HG02759 (cell line): Measurements from ENCODE around the gene TNFRSF13B.
"Not testable (repeated sequence)": the region's sequence is repeated elsewhere in the genome, so short reads cannot be mapped to it uniquely, and the experiment has no call there.

Experiments
- ATAC-seq: cut with Tn5 transposase; IDR thresholded peaks from one replicate; pipeline ENCODE4 v1.9.1; 2021; ENCODE audit warnings: mild to moderate bottlenecking, moderate library complexity; ENCODE audit not compliant: unreplicated experiment

TNFRSF13B gene

GRCh38 chr17:16971458-16972338 is at the start of gene TNFRSF13B:
Gene TNFRSF13B, minus strand, starts transcription at chr17:16972118. Its CDS starts 43 bp downstream, at chr17:16972075.
- peak; percentile 37 for ATAC-seq

DNA sequence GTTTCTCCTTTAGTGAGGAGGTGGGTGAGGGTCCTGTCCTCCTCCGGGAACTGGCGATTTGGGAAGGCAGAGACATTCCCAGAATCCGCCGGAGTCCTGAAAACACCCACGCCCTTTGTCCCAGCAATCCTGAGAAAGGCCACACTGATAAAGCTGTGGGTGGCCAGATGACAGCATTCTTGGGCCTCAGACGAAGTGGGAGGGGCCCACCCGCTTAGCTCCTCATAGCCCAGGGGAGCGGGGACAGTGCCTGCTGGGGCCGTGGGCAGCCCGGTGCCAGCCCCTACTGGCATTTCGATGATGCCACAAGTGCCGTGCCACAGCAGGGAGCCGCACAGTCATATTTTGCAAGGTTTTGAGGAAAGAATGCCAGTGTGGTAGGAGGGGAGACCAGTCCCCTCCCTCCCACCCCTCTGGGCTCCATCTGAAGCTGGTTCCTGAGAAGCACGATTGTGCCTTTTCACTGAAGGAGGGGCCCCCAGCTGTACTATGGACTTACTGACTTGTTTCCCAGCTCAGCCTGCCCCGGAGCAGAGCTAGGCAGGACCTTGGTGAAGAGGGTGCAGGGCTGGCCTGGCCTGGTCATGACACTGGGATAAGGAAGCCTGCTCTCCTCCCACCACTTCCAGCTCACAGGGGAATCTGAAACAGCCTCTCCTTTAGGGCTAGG is 49.4 kb upstream of the TNFRSF13B start:
- ATAC-seq, result no peak

DNA sequence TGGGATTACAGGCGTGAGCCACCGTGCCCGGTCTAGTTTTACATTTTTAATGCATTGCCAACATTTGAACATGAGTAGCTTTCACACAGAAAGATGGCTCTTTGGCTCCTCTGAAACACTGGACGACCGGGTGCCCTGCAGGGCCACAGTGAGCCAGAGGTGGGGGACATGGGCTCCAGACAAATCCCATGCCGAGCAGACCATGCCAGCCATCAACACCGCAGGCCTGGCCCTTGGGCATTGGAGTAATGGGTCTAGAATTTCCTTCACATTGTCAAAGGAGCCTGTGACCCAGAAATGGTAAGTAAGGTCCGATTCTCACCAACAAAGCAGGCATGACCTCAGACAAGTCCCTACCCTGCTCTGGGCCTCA is 48.9 kb upstream of the TNFRSF13B start:
- no peak for ATAC-seq

DNA sequence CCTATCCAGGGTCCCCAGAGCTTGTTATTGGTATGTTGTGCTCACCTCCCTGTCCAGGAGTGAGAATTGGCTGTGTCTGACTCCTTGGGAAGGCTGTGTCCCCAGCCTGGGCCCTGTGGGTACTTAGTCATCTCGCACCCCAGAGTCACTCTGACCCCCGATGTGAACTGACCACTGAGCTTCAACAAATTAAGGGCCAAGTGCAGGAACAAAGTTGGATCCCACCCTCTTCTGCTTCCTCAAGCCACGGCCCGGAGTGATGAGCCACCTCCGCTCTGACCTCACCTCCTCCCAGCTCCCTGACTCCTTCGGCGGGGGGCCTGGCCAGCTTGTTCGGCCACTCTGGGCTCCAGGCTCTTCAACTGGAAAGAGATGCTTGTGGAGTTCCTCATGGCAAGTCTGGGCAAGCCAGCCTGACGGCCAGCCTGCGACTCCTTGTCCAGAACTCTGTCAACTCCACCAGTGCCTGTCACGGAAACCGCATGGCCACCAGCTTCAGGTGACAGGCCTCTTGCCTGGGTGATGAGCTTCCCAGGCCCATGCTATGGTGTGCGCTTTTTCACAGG is 48.1 kb upstream of the TNFRSF13B start:
- ATAC-seq, result no peak

DNA sequence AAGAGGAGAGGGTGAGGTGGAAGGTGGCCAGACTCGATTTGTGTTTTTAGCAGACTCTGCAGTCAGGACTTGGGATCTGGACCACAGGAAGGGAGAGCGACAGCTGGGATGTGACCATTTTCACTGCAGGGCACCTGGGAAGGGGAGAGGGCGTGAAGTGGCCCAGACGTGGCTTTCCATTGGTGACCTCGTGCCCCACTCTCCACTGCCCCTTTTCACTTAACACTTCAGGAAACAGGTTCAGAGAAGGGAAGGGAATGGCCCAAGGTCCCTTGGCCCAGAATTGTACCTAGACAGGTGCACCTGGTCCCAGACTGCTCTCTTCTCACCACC is 47.5 kb upstream of the TNFRSF13B start:
- no peak for ATAC-seq

- no peak for ATAC-seq
These were observed 46.9 kb upstream of the TNFRSF13B start for GRCh38 chr17:17018612-17019429.

GRCh38 chr17:17018021-17018441 is 46.1 kb upstream of the TNFRSF13B start:
- ATAC-seq, result no peak

DNA sequence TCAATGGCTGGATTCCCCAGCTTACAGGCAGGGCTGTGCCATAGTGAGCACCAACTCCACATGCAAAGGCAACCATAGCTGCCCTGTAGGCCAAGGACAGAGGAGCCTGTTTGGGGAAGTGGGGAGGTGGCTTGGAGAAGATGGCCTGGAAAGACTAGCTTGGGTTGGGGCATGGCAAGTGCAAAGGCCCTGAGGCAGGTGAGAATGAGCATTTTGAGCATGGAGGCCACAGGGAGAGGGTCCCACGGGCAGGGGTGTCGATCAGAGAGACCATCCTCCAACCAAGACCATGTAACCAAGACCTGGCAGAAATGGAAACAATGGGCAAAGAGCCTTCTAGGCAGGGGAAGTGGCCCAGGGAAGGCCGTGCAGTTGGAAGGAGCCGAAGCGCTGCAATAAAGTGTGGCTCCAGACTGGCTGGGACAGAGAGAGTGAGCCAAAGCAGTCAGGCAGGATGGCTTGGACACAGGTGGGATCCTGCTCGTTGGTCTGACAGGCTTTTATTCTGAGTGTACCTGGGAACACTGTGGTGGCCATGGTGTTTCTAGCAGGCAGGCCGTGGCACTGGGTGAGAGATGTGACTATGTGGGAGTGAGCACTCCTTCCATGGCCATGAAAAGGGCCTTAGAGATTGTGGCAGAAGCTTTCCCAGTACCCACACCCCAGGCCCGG is 45.6 kb upstream of the TNFRSF13B start:
- ATAC-seq, result no peak

- not testable (repeated sequence) for ATAC-seq
These were observed 44.6 kb upstream of the TNFRSF13B start for GRCh38 chr17:17016199-17017197.

- ATAC-seq, result no peak
These were observed 43.3 kb upstream of the TNFRSF13B start for GRCh38 chr17:17015230-17015629.

GRCh38 chr17:17014748-17015124 is 42.8 kb upstream of the TNFRSF13B start:
- ATAC-seq, result not testable (repeated sequence)

- not testable (repeated sequence) for ATAC-seq
These were observed 42.2 kb upstream of the TNFRSF13B start for GRCh38 chr17:17013828-17014747.

DNA sequence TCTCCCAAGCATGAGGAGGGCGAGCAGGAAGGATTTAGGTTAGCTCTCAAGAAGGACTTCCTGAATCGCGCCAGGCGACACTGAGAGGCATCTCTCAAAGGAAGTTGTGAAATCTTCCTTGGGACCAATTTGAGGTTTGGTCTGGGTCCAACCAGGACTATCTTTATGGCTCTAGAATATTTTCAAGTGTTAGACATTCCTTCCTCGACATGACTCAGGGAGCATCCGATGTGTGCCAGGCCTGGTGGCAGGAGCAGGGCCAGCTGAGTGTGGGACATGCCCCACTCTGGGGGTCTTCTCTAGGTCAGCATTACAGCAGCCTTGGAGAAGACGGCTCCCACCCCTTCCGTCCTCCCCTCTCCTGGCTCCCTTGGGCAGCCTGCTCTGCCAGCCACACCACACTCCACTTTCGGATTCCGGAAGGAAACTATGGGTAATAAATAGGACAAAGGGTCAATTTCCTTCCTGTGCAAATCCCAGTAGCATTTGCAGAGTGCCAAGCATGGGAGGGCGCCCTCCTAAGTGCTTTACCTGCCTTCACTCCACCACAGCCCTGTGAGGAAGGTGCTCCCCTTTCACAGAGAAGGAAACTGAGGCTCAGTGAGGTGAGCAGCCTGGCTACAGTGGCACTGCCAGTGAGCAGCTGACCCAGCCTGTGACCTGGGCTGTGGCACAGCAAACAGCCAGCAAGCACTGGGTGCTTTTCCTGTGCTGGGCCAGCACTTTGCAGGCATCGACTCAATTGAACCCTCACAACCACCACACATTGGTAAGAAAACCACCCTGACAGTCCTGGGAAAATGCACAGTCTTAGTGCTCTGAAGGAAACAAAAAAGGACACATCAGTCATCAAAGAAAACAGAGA is 39.4 kb upstream of the TNFRSF13B start:
- ATAC-seq, result not testable (repeated sequence)

DNA sequence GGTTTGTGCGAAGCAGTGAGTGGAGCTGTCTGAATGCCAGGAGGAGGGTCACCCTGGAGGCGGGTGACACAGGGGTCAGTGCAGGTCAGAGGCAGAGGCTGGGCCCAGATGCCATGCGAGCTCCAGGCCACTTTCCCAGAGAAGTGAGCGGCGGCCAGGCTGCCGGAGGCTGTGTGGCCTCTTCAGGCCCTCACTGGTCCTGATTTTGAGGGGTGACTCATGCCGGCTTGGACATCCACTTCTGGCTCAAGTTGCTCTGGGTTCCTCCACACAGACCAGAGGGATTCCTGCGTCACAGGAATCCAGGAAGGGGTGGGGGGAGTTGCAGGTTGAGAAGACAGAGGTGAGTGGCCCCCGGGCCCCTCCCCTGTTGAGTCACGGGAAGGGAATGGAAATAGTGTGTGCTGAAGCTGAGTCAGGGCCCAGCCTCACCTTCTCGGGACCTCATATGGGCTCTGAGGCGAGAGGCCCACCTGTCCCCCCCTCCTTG is 38.7 kb upstream of the TNFRSF13B start:
- not testable (repeated sequence) for ATAC-seq

DNA sequence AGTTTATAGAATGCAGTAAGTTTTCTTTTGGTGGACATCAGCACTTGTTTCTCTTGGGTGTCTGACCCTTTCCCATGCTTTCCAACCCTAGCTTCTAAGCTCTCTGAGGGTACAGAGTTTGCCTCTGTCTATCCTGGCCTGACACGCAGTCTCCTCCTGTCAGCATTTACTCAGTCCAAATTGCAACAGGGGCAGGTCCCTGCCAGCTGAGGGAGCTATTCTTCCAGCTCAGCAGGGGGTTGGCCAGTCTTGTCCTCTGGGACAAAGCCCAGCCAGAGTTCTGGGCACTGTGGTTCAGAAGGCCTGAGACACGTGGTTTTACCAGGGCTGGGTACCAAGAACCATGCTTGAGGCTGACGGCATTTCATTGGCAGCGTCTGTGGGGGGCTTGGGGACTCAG is 38.1 kb upstream of the TNFRSF13B start:
- ATAC-seq, result not testable (repeated sequence)

DNA sequence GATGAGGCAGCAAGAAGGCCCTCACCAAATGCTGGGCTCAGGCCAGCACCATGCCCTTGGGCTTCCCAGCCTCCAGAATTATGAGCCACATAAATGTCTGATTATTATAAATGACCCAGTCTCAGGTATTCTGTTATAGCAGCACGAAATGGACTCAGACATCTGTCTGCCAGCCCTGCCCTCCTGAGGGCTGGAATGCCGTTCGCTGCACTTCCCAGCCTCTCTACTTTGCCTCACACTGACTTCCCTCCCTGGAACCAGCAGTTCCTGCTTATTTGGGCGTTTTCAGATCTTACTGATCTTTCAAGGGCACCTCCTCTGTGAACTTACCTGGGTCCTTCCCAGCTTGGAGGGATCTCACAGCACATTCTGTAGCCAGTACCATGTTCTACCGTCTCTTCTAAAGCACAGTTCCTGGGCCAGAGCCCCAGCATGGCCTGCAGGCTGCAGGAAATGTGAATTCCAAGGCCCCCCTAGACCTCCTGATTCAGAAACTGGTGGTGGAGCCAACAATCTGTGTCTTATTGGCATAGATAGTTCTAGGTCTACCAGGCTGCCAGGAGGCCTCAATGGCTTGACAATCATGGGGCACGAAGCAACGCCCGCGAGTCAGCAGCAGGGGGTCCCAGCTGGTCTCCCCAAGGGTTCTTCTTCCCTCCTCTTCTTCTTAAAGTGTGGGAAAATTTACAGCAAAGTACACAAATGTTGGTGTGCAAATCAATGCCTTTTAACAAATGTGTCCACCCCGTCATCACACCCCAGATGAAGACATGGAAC is 36.9 kb upstream of the TNFRSF13B start:
- not testable (repeated sequence) for ATAC-seq
